ENCODE results near the gene TRIO. TPM values are rescaled to one million over a fixed set of nuclear protein-coding genes. Genes with fewer than 3 reads are reported as not detected.

TRIO gene
- total and polyA plus RNA-seq, 2 of the 8 experiments (the other 6 are each of a cell fraction or from before 2014, with no cell fraction given) = 35.1 to 69.1 TPM

DNA sequence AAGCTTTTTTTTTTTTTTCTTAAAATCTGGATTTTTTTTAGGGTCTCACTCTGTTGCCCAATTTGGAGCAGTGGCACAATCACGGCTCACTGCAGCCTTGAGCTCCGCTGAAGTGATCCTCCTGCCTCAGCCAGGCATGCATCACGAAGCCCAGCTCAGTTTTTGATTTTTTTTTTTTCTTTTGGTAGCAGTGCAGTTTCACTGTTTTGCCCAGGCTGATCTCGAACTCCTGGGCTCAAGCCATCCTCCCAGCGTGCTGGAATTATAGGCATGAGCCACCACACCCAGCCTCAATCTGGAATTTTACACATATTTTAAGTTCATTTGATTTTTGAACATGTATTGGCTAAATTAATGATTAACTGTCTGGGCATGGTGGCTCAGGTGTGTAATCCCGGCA is 36.3 kb downstream of the TRIO start:
- POLR2A ChIA-PET (ENCODE audit: partially characterized antibody) = interaction anchor here (1.1 kb wide), 1 partner anchor 27 kb away, joined by 3 read pairs; no protein-coding TSS in a partner anchor
- FAIRE-seq = no peak
- H4K20me1 ChIP-seq (replicated peaks in 1 of 2; ENCODE audit: control insufficient read depth in 1 of 2, insufficient read depth in 2 of 2, low read length in 2 of 2) = peaks cover 38 to 44% of the 10 kb centered on the region in 2 experiments

More for the DNA sequence above, 36.3 kb downstream of the TRIO start:
- Histone ChIP-seq H2BK20ac (ENCODE audit: low read length) (no peak overlapping the region), H2BK12ac (ENCODE audit: low read depth, low read length) (no peak overlapping the region), H3K9ac (replicated peaks in 1 of 4; ENCODE audit: extremely low read depth in 1 of 4, low read depth in 3 of 4, low read length in 3 of 4) (no peak overlapping the region), H3K4me1 (replicated peaks in 1 of 4; ENCODE audit: control insufficient read depth in 3 of 4, insufficient read depth in 4 of 4, low read length in 3 of 4) (peaks cover 12 to 29% (median 18%) of the 10 kb centered on the region in 4 experiments), H4K8ac (ENCODE audit: extremely low read depth, insufficient read depth, low read length) (no peak overlapping the region), H2BK120ac (replicated peaks; ENCODE audit: low read depth, low read length) (no peak overlapping the region), H4K5ac (ENCODE audit: insufficient read length, low read depth, low read length) (no peak overlapping the region), H3K23me2 (ENCODE audit: low read depth, low read length) (no peaks in the 10 kb centered on the region), H3K4ac (replicated peaks; ENCODE audit: insufficient read length, low read depth, low read length) (no peak overlapping the region), H3K23ac (ENCODE audit: insufficient read length) (no peak overlapping the region), H3K27me3 (replicated peaks in 1 of 4; ENCODE audit: control insufficient read depth in 3 of 4, extremely low read depth in 1 of 4, insufficient read depth in 3 of 4, low read length in 3 of 4) (no peaks in the 10 kb centered on the region), H3K4me2 (ENCODE audit: insufficient read depth in 1 of 2, low read depth in 2 of 2, low read length in 2 of 2) (peak overlapping the region in 1 of 2 experiments; percentile 38; a peak in 1 of 4 replicates), H2AFZ (ENCODE audit: low read length) (no peak overlapping the region), H3K56ac (replicated peaks; ENCODE audit: insufficient read length, low read depth, low read length) (no peak overlapping the region), H3K79me1 (ENCODE audit: low read depth, low read length) (peaks cover 15% of the 10 kb centered on the region), H3K4me3 (ENCODE audit: extremely low read depth in 1 of 4, insufficient read depth in 2 of 4, low read depth in 3 of 4, low read length in 4 of 4) (no peak overlapping the region), H3K79me2 (ENCODE audit: control insufficient read depth in 1 of 2, insufficient read depth in 2 of 2, low read length in 2 of 2) (peaks cover 3 to 96% of the 10 kb centered on the region in 2 experiments; a peak in 3 of 4 replicates), H3K36me3 (ENCODE audit: control insufficient read depth in 2 of 4, insufficient read depth in 4 of 4, low read length in 3 of 4) (no peaks in the 10 kb centered on the region), H3K18ac (ENCODE audit: extremely low read depth, low read length) (no peak overlapping the region), H3K27ac (ENCODE audit: low read depth, low read length) (no peak overlapping the region), H2BK15ac (ENCODE audit: low read length) (no peak overlapping the region), H3K14ac (ENCODE audit: insufficient read length) (no peak overlapping the region), H2BK5ac (ENCODE audit: low read depth, low read length) (no peak overlapping the region), H4K91ac (replicated peaks; ENCODE audit: insufficient read length, low read length) (no peak overlapping the region), H3K9me3 (ENCODE audit: insufficient read depth in 2 of 2, low read depth in 1 of 2, low read length in 1 of 2) (no peaks in the 10 kb centered on the region), H2AK5ac (ENCODE audit: low read depth, low read length) (no peak overlapping the region)
- TF ChIP-seq SRF (IDR thresholded peaks at IDR 0.05; ENCODE audit: low read depth, low read length) = no peak
- TF ChIP-seq BACH1 (IDR thresholded peaks at IDR 0.05; ENCODE audit: low read length) = no peak
- no peak for TF ChIP-seq PHF8 (conservative IDR thresholded peaks at IDR 0.05; ENCODE audit: low read depth, low read length)
- no peak for TF ChIP-seq CHD1 (IDR thresholded peaks at IDR 0.05; ENCODE audit: low read depth, low read length)
- no peak for TF ChIP-seq GABPA (IDR thresholded peaks at IDR 0.05; ENCODE audit: borderline replicate concordance, insufficient read depth, low read length)
- TF ChIP-seq ASH2L (IDR thresholded peaks at IDR 0.05; ENCODE audit: low read length) = no peak
- TF ChIP-seq POLR2A (IDR thresholded peaks at IDR 0.05; ENCODE audit: control extremely low read depth in 1 of 2, low read depth in 2 of 2, low read length in 2 of 2) = no peak
- no peak for TF ChIP-seq RXRA (IDR thresholded peaks at IDR 0.05; ENCODE audit: insufficient read depth, low read depth, low read length)
- TF ChIP-seq JUN (IDR thresholded peaks at IDR 0.05; ENCODE audit: low read depth, low read length) = no peak
- TF ChIP-seq TAF7 (optimal IDR thresholded peaks at IDR 0.05; ENCODE audit: borderline replicate concordance, low read depth, low read length) = no peak
- no peak for TF ChIP-seq CTCF (IDR thresholded peaks at IDR 0.05; ENCODE audit: control extremely low read depth in 1 of 3, insufficient read depth in 1 of 3, low read depth in 1 of 3, low read length in 3 of 3)
- no peak for TF ChIP-seq POLR2AphosphoS5 (IDR thresholded peaks at IDR 0.05; ENCODE audit: low read depth, low read length)
- no peak for TF ChIP-seq TBP (IDR thresholded peaks at IDR 0.05; ENCODE audit: low read depth, low read length)
- WGBS, 2 experiments (ENCODE audit: extremely low coverage in 1 of 2, insufficient coverage in 1 of 2, insufficient read length in 1 of 2, insufficient replicate concordance in 2 of 2, low coverage in 1 of 2, low lambda C conversion rate in 2 of 2, missing lambda C conversion rate in 1 of 2) = 80% methylated on average over 6 of the region's 6 CpGs; no CpG with 5 or more reads in 1 of the 2 experiments
- CTCF ChIA-PET (ENCODE audit: partially characterized antibody) = interaction anchor here (0.6 to 1.2 kb wide), 4 partner anchors 23 to 480 kb away, joined by 3 to 4 read pairs (median 4); no protein-coding TSS in a partner anchor
- no peak for DNase-seq (ENCODE audit: low read depth in 1 of 2, low spot score in 2 of 2)
